ENCODE measurements around the gene C10orf67. TPM values are rescaled to one million over a fixed set of nuclear protein-coding genes. Genes with fewer than 3 reads are reported as not detected.

Gene C10orf67
- not detected in 2 replicates for total RNA-seq

DNA sequence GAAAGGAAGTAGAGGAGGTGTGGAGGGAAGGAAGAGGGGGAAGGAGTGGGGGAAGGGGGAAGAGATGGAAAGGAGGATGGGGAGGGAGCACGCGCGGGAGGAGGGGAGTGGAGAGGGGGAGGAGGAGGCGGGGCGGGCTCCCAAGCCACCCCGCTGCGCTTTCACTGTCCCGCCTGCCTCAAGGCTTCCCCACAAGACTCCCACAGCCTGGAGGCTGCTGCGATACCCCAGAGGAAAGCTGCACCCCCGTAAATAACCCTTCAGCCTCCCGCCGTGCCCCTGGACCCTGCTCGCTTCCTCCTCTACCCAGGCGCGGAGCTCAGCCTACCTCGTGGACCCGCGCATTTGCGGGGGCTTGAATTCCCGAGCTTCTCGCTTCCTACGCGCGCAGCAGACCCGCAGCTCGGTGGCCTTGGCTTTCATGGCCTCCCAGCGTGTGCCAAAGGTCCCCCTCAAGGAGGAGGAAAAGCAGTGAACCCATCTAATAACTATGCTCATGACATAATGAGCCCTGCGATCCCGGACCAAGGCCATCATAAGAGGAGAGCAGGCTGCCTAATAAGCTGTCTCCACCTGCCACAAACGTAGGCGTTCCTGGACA, at the start of gene C10orf67:
TSS of gene C10orf67 (minus strand) at position 557 of the 601 bp plus-strand sequence. CDS start at position 534, 23 bp downstream.

DNA sequence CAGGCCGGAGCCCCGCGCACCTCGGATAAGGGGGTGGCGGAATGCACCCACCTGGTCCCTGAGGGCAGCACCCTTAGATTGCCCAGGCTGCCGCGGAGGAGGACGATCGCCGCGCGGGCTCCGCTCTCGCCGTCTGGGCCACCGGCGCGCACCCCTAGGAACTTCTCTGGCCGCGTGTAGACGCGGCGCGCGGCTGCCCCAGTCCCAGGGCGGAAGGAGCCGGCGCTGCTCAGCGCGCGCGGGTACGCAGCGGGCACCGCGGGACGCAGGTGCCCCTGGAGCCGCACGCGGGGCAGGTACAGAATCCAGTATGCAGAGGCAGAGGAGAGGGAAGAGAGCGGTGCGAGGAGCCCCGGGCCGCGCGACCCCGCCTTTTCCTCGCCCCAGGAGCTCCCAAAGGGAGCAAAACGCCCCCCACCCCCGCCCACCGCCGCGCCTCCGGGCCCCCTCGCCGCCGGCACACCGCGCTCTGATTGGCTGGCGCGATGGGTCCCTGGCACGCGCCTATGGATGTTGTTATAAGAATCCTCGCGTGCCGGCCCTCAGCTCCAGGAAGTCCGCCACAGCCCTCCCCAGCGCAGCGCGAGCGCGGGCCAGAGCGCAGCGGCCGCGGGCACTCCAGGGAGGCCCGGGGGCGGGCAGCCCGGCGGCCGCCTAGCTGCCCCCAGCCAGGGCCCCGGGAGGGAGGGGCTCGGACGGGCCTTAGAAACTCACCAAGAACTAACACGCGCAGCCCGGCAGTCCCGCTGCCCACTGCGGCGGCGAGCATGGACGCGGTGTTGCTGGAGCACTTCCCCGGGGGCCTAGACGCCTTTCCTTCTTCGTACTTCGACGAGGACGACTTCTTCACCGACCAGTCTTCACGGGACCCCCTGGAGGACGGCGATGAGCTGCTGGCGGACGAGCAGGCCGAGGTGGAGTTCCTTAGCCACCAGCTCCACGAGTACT, 152.6 kb downstream of the C10orf67 start, which contains the start of gene PTF1A:
TSS of gene PTF1A (plus strand) at position 549 of the 948 bp plus-strand sequence. CDS start at position 768, 219 bp downstream.

Small RNA genes within 50 kb of the gene (small RNA-seq; reads per million reads assigned to genes)
- gene MIR1254-2 (not detected), gene RF00561 (not detected)

Other genes with a start within 250 kb of the C10orf67 start
- gene MSRB2, start 249.2 kb downstream of the C10orf67 start, total RNA-seq = 5.5 and 5.9 TPM in 2 replicates
- gene PTF1A, start 152.5 kb downstream of the C10orf67 start, total RNA-seq = not detected in 2 replicates
- gene OTUD1, start 94.3 kb upstream of the C10orf67 start, total RNA-seq = 4.9 and 5.4 TPM in 2 replicates